GM12874 (cell line): ENCODE data around the gene PPFIA1.

Experiments
- CTCF ChIP-seq: IDR thresholded peaks from 2 replicates; pipeline ENCODE4 v1.5.1; 2011; ENCODE audit warnings: low read depth, mild to moderate bottlenecking, control low read depth, low read length, moderate library complexity; ENCODE audit not compliant: insufficient read depth

Gene PPFIA1

GRCh38 chr11:70383664-70384565, 113.4 kb downstream of the PPFIA1 start:
- no peak for TF ChIP-seq CTCF

- TF ChIP-seq CTCF, result no peak
These were observed 114.2 kb downstream of the PPFIA1 start for GRCh38 chr11:70384566-70385152.

GRCh38 chr11:70387564-70387963, 117.1 kb downstream of the PPFIA1 start:
- TF ChIP-seq CTCF, result no peak

GRCh38 chr11:70389201-70389600, 118.7 kb downstream of the PPFIA1 start:
- no peak for TF ChIP-seq CTCF

DNA sequence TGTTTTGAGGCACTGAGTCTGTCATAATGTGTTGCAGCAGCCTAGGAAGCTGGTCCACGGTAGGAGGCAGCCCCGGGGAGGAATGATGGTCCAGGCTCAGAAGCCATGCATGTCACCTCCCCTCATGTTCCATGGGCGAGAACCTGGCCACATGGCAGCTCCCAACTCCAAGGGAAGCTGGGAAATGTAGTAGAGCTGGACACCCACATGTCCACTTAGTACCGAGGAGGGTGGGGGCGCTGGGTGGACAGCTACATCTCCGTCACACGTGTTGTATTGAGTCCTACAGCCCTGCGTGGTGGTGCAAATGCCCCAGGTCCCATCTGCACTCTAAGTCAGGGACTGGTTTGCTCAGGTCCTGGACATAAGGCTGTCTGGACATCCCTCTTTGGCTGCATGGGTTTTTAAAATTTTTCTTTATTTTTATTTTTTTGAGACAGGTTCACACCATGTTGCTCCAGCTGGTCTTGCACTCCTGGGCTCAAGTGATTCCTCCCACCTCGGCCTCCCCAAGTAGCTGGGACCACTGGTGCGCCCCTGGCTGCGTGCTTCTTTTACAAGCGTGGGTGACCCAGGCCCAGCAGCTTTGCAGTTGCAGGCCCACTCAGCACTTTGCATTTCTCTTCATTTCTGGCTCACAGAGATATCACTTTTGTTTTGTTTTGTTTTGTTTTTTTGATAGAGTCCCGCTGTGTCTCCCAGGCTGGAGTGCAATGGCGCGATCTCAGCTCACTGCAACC, 123.9 kb downstream of the PPFIA1 start:
- TF ChIP-seq CTCF, result no peak

DNA sequence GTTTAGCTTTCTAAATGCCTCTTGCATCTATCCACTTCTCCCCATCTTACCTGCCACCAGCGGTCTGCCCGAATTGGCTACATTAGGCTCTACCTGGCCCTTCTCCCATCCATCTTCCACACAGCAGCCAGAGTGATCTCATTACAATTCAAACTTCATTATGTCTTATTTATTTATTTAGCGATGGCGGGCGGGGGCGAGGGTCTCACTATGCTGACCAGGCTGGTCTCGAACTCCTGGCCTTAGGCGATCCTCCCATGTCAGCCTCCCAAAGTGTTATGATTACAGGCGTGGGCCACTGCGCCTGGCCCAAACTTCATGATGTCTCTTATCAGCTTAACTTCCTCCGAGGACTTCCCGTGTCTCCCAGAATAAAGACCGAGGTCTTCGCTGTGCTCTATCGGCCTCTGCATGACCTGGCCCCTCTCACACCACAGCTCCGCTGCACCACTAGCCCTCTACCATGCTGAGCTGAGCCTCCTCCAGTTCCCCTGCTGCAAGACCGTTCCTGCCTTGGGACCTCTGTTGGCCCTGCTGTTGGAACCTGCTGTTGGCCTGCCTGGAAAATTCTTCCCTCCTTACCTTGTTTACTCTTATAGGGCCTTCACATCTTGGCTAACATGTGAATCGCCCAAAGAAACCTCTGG, 127.0 kb downstream of the PPFIA1 start:
- no peak for TF ChIP-seq CTCF
